ENCODE measurements around the gene STK4.

The STK4 gene

DNA sequence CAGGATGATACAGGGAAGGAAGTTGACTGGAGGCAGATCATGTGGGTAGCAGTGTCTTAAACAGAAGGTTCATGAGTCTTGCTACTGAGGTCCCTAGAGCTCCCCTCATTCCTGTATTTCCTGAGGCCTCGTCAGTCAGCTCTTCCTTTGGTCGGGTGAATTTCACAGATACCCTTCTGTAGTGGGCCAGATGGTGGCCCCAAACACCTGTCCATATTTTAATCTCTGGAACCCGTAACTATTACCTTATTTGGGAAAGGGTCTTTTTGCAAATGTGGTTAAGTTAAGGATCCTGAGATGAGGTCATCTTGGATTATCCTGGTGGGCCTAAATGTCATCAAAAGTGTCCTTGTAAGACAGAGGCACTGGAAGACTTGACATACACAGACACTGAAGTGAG is 125.1 kb downstream of the STK4 start:
- no peak for DNase-seq

DNA sequence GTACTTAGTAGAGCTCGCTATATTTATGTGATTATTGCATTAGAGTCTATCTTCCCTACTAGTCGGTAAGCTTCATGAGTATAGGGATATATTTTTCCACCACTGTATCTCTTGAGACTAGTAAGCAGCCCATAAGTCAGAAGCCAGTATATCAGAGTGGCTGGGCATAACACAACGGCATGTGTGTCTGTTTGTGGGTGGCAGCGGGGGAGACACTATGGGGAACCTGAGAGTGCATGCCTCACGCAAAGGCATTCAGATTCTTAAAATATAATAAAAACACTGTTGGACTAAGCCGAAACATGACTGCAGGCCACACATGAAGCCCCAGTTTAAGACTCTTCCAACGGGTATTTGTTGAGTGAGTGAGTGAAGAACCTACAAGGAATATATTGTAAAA is 126.6 kb downstream of the STK4 start:
- no peak for DNase-seq

- no peak for DNase-seq
Observed at GRCh38 chr20:45094201-45094600, 127.9 kb downstream of the STK4 start.

DNA sequence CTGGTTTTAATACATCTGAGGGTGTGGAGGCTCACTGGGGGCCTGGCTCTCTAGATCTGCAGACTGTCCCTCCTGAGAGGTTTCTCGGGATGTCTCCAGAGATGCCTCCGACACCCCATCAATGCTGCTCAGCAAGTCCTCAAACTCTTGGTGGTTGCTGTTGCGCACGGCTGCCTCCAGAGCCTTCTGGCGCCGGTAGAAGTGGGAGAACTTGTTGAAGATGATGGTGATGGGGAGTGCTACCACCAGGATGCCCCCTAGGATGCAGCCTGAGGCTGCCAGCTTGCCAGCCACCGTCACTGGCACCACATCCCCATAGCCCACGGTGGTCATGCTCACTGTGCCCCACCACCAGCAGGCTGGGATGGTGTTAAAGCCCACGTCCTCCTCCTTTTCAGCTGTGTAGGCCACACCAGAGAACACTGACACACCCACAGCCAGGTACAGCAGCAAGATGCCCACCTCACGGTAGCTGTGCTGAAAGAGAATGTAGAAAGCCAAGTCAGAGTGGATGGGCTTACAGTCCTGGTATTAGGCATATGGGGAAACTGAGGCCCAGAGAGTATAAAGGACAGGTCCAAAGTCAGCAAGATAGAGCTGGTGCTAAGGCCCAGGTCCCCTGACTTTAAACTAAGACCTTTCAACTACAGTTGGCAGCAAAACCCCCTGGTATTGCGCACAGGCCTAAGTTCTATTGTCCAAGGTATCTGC is 128.7 kb downstream of the STK4 start:
- DNase-seq: no peak

- no peak for DNase-seq
Observed at GRCh38 chr20:45095805-45096238, 129.5 kb downstream of the STK4 start.

- DNase-seq: no peak
Observed at GRCh38 chr20:45096781-45097180, 130.5 kb downstream of the STK4 start.

DNA sequence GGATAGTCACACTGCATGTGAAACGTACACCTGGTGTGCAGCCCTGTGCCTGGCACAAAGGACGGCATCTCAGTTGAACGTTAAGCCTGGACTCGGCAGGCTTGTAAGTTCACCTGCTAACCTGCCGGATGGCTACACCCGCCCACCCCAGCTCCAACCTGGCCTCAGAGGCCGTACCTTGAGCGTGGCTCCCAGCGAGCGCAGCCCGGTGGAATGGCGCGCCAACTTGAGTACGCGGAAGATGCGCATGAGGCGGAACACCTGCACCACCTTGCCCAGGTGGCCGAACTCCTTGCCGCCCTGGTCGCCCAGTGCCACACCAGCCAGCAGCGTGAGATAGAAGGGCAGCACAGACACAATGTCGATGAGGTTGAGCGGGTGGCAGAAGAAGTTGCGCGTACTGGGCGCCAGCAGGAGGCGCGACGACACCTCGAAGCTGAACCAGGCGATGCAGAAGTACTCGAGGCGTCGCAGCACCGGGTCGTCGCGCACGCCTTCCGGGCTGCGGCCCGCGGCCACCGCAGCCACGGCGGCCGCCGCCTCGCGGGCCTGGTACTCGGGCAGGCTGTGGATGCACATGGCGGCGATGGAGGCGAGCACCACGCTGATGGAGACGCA is 131.3 kb downstream of the STK4 start:
- no peak for DNase-seq

GRCh38 chr20:45098103-45098773 is 131.9 kb downstream of the STK4 start:
- no peak for DNase-seq

DNA sequence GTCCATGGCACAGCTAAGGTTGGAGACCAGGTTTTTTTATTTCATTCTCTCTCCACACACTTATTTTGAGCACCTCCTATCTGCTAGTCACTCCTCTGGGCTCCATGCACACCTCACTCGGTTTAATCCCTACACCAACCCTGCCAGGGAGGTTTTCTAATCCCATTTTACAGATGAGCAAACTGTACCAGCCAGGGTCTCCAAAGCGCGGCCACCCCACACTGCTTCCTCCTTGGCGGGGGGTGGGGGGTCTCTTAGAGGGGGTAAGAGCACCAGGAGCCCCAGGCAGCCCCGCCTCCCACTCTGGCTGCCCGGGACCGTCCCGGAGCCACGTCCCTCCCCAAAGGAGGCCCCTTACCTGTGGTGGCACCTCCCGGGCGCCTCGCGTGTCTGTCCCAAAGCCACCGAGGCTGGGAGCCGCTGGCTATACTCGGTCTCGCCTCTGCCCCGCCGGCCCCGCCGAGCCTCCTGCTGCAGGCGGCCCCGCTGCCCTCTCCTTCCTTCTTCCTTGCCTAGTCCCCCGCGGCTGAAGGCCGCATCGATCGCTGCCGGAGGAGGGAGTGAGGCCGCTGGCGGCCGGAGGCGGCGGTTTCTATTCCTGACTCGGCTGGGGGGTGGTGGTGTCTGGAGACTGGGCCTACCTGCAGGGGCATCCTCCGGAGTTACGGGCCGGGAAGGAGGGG is 134.4 kb downstream of the STK4 start, which contains the start of gene KCNS1:
KCNS1 (minus strand) TSS at position 565 of the 683 bp plus-strand sequence. CDS start 1,891 bp downstream, outside the sequence.
- DNase-seq: no peak

- no peak for DNase-seq
Observed at GRCh38 chr20:45101333-45101850, 135.1 kb downstream of the STK4 start.

DNA sequence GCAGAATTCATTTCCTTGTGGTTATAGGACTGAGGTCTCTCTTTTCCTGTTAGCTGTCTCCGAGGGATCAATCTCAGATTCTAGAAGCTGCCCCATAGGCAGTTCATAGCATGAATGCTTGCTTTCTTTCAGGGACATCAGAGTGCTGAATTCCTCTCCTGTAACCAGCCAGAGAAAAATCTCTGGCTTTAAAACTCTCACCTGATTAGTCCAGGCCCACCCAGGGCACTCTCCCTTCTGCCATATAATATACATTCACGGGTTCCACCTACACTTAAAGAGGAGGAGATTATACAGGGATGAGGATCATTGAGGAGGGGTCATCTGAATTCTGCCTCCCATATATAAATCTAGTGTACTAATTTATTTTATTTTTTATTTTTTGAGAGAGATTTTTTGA is 136.8 kb downstream of the STK4 start:
- no peak for DNase-seq

GRCh38 chr20:45104786-45105185 is 138.5 kb downstream of the STK4 start:
- no peak for DNase-seq

- no peak for DNase-seq
Observed at GRCh38 chr20:45105317-45105716, 139.0 kb downstream of the STK4 start.

DNA sequence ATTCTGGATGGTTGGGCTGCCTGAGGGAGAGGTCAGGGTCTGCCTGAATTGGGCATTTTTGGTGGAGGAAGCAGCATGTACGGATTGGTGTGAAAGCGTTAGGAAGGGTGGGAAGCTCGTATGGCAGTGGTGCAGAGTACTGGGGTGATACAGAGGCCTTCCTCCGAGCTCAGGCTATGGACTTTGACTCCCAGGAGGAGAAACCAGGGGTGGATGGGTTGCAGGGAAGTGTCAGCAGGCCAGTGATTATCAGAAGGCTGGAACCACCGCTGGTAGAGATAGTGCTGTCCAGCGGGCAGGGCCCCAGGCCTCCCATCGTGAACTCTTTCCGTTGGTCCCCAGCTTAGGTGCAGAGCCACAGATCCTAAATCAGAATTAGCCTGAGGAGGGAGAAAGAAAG is 143.3 kb downstream of the STK4 start:
- no peak for DNase-seq

DNA sequence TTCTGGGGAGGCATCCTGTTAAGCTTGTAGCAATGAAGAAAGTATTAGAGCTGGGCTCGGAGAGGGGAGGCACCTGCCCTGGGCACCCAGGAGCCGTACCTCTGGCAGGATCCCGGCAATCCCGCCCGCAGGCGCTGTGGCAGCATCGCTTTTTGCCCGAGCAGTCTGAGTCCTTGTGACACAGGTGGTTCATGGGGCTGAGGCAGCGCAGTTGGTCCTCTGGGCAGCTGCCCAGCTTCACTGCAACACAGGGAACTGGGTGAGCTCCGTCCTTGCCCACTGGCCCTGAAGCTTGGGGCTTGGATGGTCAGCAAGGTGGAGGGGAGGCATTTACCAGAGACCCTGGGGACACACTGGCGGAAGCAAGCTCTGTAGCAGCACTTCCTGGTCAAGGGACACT is 144.0 kb downstream of the STK4 start:
- DNase-seq: no peak

DNA sequence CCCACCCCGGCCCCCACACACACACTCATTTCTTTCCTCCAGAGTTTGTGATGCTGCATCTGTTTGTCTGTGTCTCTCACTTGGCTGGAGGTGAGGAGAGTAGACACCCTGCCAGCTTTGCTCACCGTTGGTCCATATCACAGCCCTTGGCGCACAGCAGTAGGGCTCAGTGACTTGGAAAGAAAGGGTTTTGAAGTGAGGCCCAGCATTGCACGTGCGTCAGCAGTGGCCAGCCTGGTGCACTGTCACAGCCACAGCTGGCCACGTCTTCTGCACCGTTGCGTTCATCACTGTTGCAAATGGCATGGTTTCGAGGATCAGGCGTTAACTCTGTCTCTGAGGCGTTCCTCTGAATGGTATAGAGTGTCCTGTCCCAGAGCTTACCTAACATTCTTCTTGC is 145.0 kb downstream of the STK4 start:
- DNase-seq: no peak

- DNase-seq: no peak
Observed at GRCh38 chr20:45111799-45112471, 145.6 kb downstream of the STK4 start.

GRCh38 chr20:45112754-45113153 is 146.4 kb downstream of the STK4 start:
- DNase-seq: no peak

- DNase-seq: no peak
Observed at GRCh38 chr20:45113865-45114264, 147.6 kb downstream of the STK4 start.

- DNase-seq: no peak
Observed at GRCh38 chr20:45114465-45115385, 148.4 kb downstream of the STK4 start, which contains the start of gene WFDC5. Gene WFDC5, minus strand, starts transcription at chr20:45115174. Its CDS starts 91 bp downstream, at chr20:45115083.

DNA sequence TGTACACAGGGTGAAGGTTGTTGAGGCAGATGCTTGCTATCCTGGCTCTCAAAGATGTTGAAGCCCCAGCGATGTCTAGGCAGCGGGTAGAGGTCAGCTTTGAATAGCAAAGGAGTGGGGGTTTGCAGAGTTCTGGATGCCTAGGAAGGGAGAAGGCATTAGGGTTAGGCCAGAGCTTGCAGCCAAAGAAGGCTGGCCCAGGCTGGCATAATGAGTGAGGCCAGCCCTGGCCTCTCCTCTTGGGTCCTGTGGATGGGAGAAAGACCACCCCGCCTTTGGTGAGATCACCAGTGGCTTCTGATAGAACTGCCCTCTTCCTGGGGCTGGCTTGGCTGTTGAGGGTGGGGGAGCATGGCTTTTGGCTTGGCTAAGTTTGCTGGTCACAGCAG is 149.1 kb downstream of the STK4 start:
- DNase-seq: no peak

All from NCI-H2081 treated with DMSO at 0.1 percent for 48 hours (cell line).